HG02571 (cell line): ENCODE results near the gene FAM240B.

ENCODE experiments used
- ATAC-seq: cut with Tn5 transposase; IDR thresholded peaks from one replicate; pipeline ENCODE4 v1.9.1; 2021; ENCODE audit warnings: mild to moderate bottlenecking, moderate library complexity; ENCODE audit not compliant: unreplicated experiment

The FAM240B gene

GRCh38 chr9:38720083-38720745 is at the start of gene FAM240B:
FAM240B (minus strand) TSS chr9:38720133; CDS start chr9:38703999, 16,134 bp downstream.
- ATAC-seq: no peak

GRCh38 chr9:38768351-38768761 is 48.4 kb upstream of the FAM240B start:
- ATAC-seq: no peak

GRCh38 chr9:38765101-38765500 is 45.2 kb upstream of the FAM240B start:
- no peak for ATAC-seq

DNA sequence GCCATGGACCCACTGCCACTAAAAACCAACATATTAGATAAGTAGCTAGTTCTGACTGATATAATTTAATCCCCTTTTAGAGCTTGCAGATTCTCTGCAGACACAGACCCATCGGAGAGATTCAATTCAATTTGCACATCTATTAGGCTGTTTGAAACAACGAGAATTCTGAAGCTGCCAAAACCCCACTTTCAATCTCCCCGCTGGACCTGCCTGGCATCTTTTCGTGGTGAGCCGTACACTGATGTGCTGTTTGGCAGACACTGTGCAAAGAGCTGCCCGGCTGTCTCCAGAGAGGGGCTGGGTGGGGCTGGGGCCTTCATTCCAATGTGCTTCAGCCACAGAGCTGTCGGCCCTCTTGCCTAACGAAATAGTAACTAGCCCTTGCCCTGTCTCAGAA is 42.1 kb upstream of the FAM240B start:
- no peak for ATAC-seq

DNA sequence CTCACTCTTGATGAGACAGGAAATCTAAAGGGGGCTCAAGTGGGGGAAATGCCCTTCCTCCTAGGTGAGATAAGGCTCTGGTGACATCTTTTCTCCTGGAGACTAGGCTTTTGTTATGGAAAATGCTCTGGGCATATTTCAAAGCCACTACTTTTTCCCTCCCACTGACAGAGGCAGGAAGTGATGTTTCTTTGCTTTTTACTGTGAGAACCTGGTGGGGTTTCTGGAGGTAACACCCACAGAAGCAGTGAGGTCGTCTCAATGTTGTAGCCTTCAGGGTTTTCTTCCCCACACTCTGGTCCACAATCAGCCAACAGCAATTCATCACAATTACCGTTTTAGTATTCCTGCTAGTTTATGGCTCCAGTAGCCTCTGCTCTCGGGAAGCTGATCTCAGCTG is 41.4 kb upstream of the FAM240B start:
- ATAC-seq: no peak

DNA sequence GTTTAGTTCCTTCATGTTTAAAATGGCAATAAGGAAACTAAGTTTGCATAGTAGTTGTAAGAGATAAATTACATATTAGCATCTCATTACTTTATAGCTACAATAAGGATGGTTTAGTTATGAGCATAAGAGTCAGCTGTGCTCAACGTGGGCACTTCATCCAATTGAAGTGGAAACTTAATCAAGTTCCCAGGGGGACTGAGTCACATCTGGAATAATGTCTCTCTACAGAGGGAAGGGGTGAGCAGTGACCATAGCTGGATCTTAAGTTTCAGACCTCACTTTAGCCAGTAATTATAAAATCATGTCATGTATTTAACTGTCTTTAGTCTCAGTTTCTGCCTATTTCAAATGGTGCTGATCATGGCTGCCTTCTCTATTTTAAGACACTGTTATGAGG is 36.8 kb upstream of the FAM240B start:
- ATAC-seq: no peak

DNA sequence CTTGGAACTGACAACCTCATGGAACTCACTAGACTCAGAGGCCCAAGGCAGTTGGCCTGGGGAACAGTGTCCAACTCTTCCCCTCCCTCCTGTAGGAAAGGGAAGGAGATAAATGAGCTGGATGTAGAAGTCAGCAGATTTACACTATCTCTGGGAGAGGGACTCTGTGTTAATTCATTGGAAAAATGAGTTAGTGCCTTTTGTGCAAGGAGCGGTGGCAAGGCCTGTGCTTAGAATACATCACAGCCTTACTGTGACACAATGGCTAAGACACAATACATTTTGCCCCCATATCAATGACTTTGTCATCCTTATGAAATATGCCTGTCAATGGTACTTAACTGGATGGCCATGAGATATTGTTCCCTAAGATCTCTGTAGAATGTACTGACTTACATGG is 28.0 kb upstream of the FAM240B start:
- no peak for ATAC-seq

DNA sequence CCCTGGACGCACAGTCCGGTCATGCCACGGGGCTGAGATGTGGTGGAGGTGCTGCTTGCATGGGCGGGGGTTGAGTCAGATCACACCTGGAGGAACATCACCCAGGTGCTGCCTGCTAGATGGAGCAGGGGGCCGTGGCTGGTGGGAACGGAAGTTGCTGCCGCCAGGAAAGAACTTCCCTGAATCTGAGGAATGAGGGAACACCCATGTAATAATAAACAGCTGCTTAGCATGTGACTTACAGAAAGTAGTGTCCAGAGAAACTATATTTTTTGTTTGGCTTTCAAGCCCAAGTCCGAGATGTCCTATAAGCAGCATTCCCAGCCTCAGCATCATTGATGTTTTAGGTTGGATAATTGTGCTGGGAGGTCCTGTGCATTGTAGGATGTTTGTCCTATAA is 27.1 kb upstream of the FAM240B start:
- ATAC-seq: no peak

DNA sequence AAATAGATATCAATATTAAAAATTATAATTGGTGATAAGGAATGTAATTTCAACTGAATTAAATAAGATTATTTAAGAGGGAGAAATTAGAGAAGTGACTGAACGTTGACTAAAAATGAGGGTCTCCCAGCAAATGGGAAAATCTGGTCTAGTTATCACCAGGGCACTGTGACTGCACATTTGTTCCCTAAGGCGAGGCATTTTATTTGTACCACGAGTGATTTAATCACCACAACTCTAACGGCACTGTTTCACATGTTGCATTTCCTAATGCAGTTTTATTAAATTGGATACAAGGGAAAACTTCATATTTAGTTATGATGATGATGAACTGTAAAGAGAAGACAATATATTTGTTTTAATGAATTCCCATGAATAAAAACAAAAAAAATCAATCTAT is 26.4 kb upstream of the FAM240B start:
- ATAC-seq: no peak

DNA sequence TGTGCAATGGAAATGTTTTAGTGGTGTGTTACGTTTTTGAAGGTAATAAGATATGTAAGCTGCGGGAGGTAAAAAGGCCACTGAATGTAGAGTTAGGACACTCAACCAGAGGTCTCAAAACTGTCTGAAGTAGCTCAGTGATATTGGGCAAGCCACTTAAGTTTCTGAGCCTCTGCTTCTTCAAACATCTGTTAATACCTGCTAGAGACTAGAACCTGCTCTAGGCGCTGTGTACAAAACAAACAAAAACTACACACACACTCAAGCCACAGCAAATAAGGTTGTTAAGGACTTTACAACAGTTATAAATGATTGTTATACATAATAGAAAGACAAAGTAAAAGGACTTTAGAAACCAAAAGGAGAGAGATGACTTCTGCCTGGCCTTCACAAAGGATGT is 24.6 kb upstream of the FAM240B start:
- no peak for ATAC-seq

- no peak for ATAC-seq
Measured at GRCh38 chr9:38737246-38737645, 17.3 kb upstream of the FAM240B start.

DNA sequence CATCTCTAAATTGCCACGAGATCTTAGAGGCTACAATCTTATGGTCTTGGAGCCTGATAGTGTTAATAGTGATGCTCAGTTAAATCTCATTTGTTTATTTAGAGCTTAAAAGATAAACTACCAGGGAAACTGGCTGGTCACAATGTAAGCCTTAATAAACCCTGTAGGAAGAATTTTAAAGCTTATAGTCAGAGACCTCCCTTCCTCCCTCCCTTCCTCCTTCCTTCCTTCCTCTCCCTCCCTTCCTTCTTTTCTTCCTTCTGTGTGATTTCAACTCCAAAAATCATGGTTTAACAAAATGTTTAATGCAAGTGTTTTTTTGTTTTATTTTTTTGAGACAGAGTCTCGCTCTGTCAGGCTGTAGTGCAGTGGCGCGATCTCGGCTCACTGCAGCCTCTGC is 14.9 kb upstream of the FAM240B start:
- no peak for ATAC-seq

- no peak for ATAC-seq
Measured at GRCh38 chr9:38733503-38733902, 13.6 kb upstream of the FAM240B start.

DNA sequence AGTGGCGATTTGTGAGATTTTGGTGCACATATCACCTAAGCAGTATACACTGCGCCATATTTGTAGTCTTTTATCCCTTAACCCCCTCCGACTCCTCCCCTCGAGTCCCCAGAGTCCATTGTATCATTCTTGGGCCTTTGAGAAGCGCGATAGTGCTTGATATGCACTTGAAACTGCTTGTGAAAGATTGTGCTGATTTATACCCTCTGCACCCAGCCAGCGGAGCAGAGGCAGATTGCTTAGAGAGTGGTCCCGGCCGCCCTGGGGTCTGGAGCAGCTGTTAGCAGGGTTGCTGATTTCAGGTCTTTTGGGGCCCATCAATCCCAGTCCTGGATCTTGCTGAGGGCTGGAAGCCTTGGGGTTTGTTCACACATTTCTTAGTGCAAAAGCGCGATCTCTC is 13.0 kb upstream of the FAM240B start:
- no peak for ATAC-seq

- no peak for ATAC-seq
Measured at GRCh38 chr9:38727497-38728001, 7.6 kb upstream of the FAM240B start.

GRCh38 chr9:38724754-38725153 is 4.8 kb upstream of the FAM240B start:
- no peak for ATAC-seq

GRCh38 chr9:38718148-38718547 is 1.8 kb downstream of the FAM240B start:
- no peak for ATAC-seq

- no peak for ATAC-seq
Measured at GRCh38 chr9:38715684-38716083, 4.2 kb downstream of the FAM240B start.

DNA sequence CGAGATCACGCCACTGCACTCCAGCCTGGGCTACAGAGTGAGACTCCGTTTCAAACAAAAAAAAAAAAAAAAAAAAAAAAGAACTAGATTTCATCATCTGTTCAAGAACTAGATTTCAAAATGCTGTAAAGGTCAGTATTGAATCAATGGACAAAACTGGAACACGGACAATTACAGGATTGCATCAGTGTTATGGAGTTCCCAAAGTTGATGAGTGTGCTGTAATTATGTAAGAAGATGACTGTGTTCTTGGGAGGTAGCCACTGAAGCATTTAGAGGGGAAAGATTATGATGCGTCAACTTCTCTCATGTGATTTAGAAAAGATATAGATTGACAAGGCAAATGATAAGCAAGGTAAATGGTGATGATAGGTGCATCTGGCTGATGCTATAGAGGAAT is 6.5 kb downstream of the FAM240B start:
- ATAC-seq: no peak

- no peak for ATAC-seq
Measured at GRCh38 chr9:38708759-38709158, 11.2 kb downstream of the FAM240B start.

DNA sequence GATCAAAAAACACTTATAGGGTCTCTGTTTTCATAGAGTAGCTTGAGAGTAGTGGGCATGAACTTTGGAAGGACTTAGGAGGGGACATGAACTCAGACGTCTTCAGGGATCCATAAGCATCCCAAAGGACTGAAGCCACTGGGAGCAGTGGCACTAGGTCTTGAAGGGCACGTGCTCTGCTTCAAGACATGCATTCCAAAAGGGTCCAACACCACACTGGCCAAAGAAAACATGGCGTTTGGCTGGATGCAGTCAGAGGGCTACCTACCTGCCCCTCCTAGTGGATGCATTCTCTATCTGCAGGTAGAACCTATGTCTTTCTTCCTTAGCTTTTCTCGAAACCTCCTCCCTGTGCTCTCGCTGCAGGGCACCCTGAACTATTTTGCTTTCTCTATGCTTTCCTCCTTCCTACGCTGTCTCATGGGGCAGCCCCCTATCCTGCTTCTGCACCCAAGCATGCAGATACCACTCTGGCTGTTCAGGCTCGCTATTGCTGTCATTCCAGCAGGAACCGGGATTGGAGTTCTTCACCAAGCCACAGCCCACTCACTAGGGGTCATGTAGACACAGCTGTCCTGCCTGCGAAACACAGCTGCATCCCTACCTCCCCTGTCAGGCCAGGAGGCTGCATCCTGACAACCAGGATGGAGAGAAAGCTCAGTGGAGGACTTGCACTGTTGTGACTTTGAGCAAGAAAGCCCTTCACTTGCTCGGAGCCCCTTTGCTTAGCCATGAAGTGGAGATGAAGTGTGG is 11.9 kb downstream of the FAM240B start:
- ATAC-seq: no peak

- no peak for ATAC-seq
Measured at GRCh38 chr9:38706493-38706892, 13.4 kb downstream of the FAM240B start.
